ENCODE data around the gene LGALS12.

Gene LGALS12

GRCh38 chr11:63558459-63559157, 52.7 kb downstream of the LGALS12 start:
- no peak for DNase-seq

DNA sequence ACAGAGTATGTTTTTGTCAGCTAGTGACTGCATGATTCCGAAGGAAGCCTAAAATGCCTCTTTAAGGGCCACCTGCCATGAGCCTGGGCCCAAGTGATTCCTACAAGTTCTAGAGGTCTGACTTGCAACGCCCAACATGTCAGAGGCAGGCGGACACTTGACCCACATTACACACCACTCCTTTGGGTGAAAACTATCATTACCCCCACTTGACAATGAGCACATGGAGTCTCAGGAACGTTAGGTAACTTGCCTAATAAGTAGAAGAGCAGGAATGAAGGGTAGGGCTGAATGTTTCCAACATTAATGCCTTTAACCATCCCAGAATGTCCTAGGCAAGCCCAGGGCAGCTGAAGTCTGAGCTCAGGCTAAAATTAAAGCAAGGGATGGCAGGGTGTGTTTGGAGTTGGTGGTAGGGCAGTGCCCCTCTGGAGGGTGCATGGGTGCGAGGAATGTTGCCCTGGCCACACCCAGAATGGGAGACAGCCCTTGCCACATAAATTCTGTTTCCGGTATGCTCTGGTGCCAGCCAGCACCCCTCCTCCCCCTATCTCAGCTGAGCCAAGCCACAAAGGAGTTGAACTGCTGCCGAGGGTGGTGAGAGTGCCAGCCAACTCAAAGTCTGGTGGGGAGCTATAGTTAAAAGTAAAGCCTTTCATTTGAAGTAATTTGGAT, 54.8 kb downstream of the LGALS12 start:
- DNase-seq, result peak in 11 of 58 donors; percentile 9 to 44 (median 23)

DNA sequence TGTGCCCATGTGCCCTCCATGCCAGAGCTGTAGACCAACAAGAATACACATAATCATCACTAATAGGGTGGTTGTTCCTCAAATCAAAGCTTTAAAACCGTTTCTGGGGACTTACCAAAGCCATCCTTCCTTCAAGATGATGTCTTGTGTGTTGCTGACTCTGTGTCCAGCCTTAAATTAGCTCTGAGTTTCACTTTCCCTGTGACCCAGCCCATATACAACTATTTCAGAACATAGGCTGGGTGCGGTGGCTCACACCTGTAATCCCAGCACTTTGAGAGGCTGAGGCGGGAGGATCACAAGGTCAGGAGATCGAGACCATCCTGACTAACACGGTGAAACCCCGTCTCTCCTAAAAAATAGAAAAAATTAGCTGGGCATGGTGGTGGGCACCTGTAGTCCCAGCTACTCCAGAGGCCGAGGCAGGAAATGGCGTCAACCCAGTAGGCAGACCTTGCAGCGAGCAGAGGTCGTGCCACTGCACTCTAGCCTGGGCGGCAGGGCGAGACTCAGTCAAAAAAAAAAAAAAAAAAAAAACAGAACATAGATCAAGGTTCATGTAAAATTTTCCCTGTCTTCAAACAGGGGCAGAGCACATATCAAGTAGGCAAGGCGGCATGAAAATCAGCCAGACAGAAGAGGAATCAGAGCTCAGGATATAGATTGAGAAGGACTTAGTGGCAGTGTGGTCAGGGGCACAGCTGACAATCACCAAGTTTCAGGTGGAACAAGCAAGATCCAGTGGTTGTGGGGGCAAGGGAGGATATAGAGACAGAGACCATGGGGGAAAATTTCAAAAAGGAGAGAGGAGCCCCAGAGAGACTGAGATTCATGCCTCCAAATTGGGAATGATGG, 57.5 kb downstream of the LGALS12 start, which contains the start of gene PLAAT2:
Gene PLAAT2 (minus strand): TSS at position 179 of the 855 bp plus-strand sequence. CDS start 55 bp downstream, at position 124.
- DNase-seq, result no peak

DNA sequence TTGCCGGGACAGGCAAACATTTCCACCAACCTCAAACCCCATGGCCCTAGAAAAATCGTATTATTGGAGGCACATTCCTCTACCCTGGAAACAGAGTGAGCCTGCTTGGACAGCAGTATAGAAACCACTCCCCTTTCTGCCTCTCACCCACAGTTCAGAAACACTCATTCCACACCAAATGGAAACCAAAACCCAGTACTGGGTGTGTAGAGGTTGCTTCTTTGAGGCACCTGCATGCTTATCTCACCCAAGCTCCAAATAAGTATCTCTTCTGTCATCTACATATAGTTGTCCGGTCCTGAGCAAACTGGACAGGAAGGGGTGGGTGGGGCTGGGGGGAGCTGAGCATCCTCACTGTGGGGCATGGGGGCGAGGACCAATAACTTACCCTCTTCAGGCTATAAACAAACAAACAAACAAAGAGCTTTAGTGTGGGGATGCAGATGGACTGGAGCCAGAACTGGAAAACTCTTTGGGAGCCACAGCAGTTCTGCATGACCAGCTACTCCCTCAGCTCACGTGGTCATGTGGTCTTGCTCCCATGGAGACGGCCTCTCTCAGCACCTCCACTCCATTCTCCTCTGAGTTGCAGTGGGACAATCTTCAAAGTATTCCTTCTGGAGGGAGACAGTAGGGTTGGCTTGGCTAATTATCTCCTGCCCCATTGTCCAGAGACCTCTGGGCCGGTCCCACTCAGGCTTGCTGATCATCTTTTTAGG, 58.3 kb downstream of the LGALS12 start:
- DNase-seq, result peak in 14 of 58 donors; percentile 9 to 70 (median 33)

GRCh38 chr11:63564784-63565350, 59.0 kb downstream of the LGALS12 start:
- no peak for DNase-seq

Measured in anterior cingulate cortex (tissue), 58 donors.